Measurements from ENCODE around the gene CBLB.

Gene CBLB

GRCh38 chr3:105867712-105868430 is 941 bp downstream of the CBLB start:
- H2BK15ac ChIP-seq (ENCODE audit: low read length) = peak overlapping the region; percentile 79
- peak overlapping the region; percentile 90 for H3K23ac ChIP-seq (ENCODE audit: low read depth, low read length, poor library complexity)
- WGBS, 2 donors (ENCODE audit: extremely low coverage in 2 of 2, insufficient read length in 2 of 2, insufficient replicate concordance in 1 of 2) = no CpG with 5 or more reads among the region's 16 CpGs
- DNase-seq (ENCODE audit: low spot score) = no peak
- H3K36me3 ChIP-seq (replicated peaks in 1 of 2; ENCODE audit: control insufficient read depth in 2 of 2, insufficient read depth in 2 of 2, low read length in 2 of 2) = peaks cover 0 to 37% of the 10 kb centered on the region in 2 donors
- H3K9ac ChIP-seq (ENCODE audit: low read depth, low read length, poor library complexity) = peak overlapping the region; percentile 99
- peak overlapping the region; percentile 93 for H2BK5ac ChIP-seq (ENCODE audit: low read length)
- no peak overlapping the region for H3K4ac ChIP-seq (ENCODE audit: low read length)
- no peak overlapping the region for H3K14ac ChIP-seq (ENCODE audit: low read length)
- H3K79me1 ChIP-seq (ENCODE audit: low read depth, low read length) = no peaks in the 10 kb centered on the region
- H4K91ac ChIP-seq (ENCODE audit: low read depth, low read length, poor library complexity) = no peak overlapping the region
- H3K18ac ChIP-seq (ENCODE audit: low read length) = peak overlapping the region; percentile 97
- no peak overlapping the region for H2BK120ac ChIP-seq (ENCODE audit: low read depth, low read length)
- H2AFZ ChIP-seq (ENCODE audit: low read length) = peak overlapping the region; percentile 96
- H3K27ac ChIP-seq (replicated peaks; ENCODE audit: low read length) = no peak overlapping the region
- no peaks in the 10 kb centered on the region for H3K9me3 ChIP-seq (replicated peaks in 1 of 2; ENCODE audit: control insufficient read depth in 2 of 2, insufficient read depth in 1 of 2, low read depth in 1 of 2, low read length in 2 of 2)
- H3K4me1 ChIP-seq (ENCODE audit: control insufficient read depth in 2 of 2, insufficient read depth in 1 of 2, low read depth in 1 of 2, low read length in 2 of 2) = peaks cover 0 to 2% of the 10 kb centered on the region in 2 donors
- peak overlapping the region; percentile 28 for H2AK5ac ChIP-seq (ENCODE audit: low read depth, low read length)
- H4K8ac ChIP-seq (ENCODE audit: low read depth, low read length) = no peak overlapping the region
- peak overlapping the region; percentile 71 for H3K4me2 ChIP-seq (ENCODE audit: insufficient read depth, low read length, poor library complexity, severe bottlenecking)
- H2BK12ac ChIP-seq (ENCODE audit: low read length) = peak overlapping the region; percentile 63
- H3K4me3 ChIP-seq (ENCODE audit: low read length in 2 of 2) = peak overlapping the region; percentile 71 to 99
- H3K27me3 ChIP-seq (ENCODE audit: control insufficient read depth in 3 of 3, insufficient read depth in 3 of 3, low read depth in 1 of 3, low read length in 3 of 3) = peaks cover 0 to 2% (median 0%) of the 10 kb centered on the region in 3 experiments

GRCh38 chr3:105866656-105867653 is 1.9 kb downstream of the CBLB start:
- no peak for DNase-seq (ENCODE audit: low spot score)
- Histone ChIP-seq H3K79me1 (ENCODE audit: low read depth, low read length) (no peaks in the 10 kb centered on the region), H3K27ac (replicated peaks; ENCODE audit: low read length) (no peak overlapping the region), H4K91ac (ENCODE audit: low read depth, low read length, poor library complexity) (no peak overlapping the region), H2AFZ (ENCODE audit: low read length) (peak overlapping the region; percentile 23), H2BK120ac (ENCODE audit: low read depth, low read length) (no peak overlapping the region), H2BK12ac (ENCODE audit: low read length) (no peak overlapping the region), H3K4ac (ENCODE audit: low read length) (no peak overlapping the region), H2AK5ac (ENCODE audit: low read depth, low read length) (no peak overlapping the region), H2BK15ac (ENCODE audit: low read length) (no peak overlapping the region), H3K4me3 (ENCODE audit: low read length in 2 of 2) (peak overlapping the region in 1 of 2 donors; percentile 71), H3K4me1 (ENCODE audit: control insufficient read depth in 2 of 2, insufficient read depth in 1 of 2, low read depth in 1 of 2, low read length in 2 of 2) (peaks cover 0 to 2% of the 10 kb centered on the region in 2 donors), H3K9me3 (replicated peaks in 1 of 2; ENCODE audit: control insufficient read depth in 2 of 2, insufficient read depth in 1 of 2, low read depth in 1 of 2, low read length in 2 of 2) (no peaks in the 10 kb centered on the region), H3K14ac (ENCODE audit: low read length) (no peak overlapping the region), H3K36me3 (replicated peaks in 1 of 2; ENCODE audit: control insufficient read depth in 2 of 2, insufficient read depth in 2 of 2, low read length in 2 of 2) (peaks cover 0 to 45% of the 10 kb centered on the region in 2 donors), H3K4me2 (ENCODE audit: insufficient read depth, low read length, poor library complexity, severe bottlenecking) (no peak overlapping the region), H2BK5ac (ENCODE audit: low read length) (no peak overlapping the region), H3K27me3 (ENCODE audit: control insufficient read depth in 3 of 3, insufficient read depth in 3 of 3, low read depth in 1 of 3, low read length in 3 of 3) (peaks cover 0 to 2% (median 0%) of the 10 kb centered on the region in 3 experiments), H3K23ac (ENCODE audit: low read depth, low read length, poor library complexity) (no peak overlapping the region), H4K8ac (ENCODE audit: low read depth, low read length) (no peak overlapping the region), H3K9ac (ENCODE audit: low read depth, low read length, poor library complexity) (no peak overlapping the region), H3K18ac (ENCODE audit: low read length) (no peak overlapping the region)
- no CpG with 5 or more reads among the region's 9 CpGs for WGBS, 2 donors (ENCODE audit: extremely low coverage in 2 of 2, insufficient read length in 2 of 2, insufficient replicate concordance in 1 of 2)

GRCh38 chr3:105865867-105866350 is 2.9 kb downstream of the CBLB start:
- Histone ChIP-seq H2BK120ac (ENCODE audit: low read depth, low read length) (no peak overlapping the region), H3K9me3 (replicated peaks in 1 of 2; ENCODE audit: control insufficient read depth in 2 of 2, insufficient read depth in 1 of 2, low read depth in 1 of 2, low read length in 2 of 2) (no peaks in the 10 kb centered on the region), H4K91ac (ENCODE audit: low read depth, low read length, poor library complexity) (no peak overlapping the region), H3K4ac (ENCODE audit: low read length) (no peak overlapping the region), H2BK5ac (ENCODE audit: low read length) (no peak overlapping the region), H3K27me3 (ENCODE audit: control insufficient read depth in 3 of 3, insufficient read depth in 3 of 3, low read depth in 1 of 3, low read length in 3 of 3) (peaks cover 0 to 2% (median 0%) of the 10 kb centered on the region in 3 experiments), H2BK15ac (ENCODE audit: low read length) (no peak overlapping the region), H3K4me3 (ENCODE audit: low read length in 2 of 2) (no peak overlapping the region), H3K4me1 (ENCODE audit: control insufficient read depth in 2 of 2, insufficient read depth in 1 of 2, low read depth in 1 of 2, low read length in 2 of 2) (peaks cover 0 to 2% of the 10 kb centered on the region in 2 donors), H2AFZ (ENCODE audit: low read length) (no peak overlapping the region), H3K23ac (ENCODE audit: low read depth, low read length, poor library complexity) (no peak overlapping the region), H3K14ac (ENCODE audit: low read length) (no peak overlapping the region), H3K27ac (replicated peaks; ENCODE audit: low read length) (no peak overlapping the region), H3K18ac (ENCODE audit: low read length) (no peak overlapping the region), H3K36me3 (replicated peaks in 1 of 2; ENCODE audit: control insufficient read depth in 2 of 2, insufficient read depth in 2 of 2, low read length in 2 of 2) (peaks cover 0 to 45% of the 10 kb centered on the region in 2 donors), H4K8ac (ENCODE audit: low read depth, low read length) (no peak overlapping the region), H3K79me1 (ENCODE audit: low read depth, low read length) (no peaks in the 10 kb centered on the region), H2AK5ac (ENCODE audit: low read depth, low read length) (no peak overlapping the region), H2BK12ac (ENCODE audit: low read length) (no peak overlapping the region), H3K9ac (ENCODE audit: low read depth, low read length, poor library complexity) (no peak overlapping the region), H3K4me2 (ENCODE audit: insufficient read depth, low read length, poor library complexity, severe bottlenecking) (no peak overlapping the region)
- WGBS, 2 donors (ENCODE audit: extremely low coverage in 2 of 2, insufficient read length in 2 of 2, insufficient replicate concordance in 1 of 2) = no CpG with 5 or more reads among the region's 1 CpG
- no peak for DNase-seq (ENCODE audit: low spot score)
